ENCODE measurements around the gene BCL2A1. TPM values are rescaled to one million over a fixed set of nuclear protein-coding genes. Genes with fewer than 3 reads are reported as not detected.

Gene BCL2A1
- total and polyA plus RNA-seq, 2 of the 4 experiments (the other 2 are of a cell fraction): 2.3 to 4.5 TPM

- no peak overlapping the region for H4K91ac ChIP-seq (ENCODE audit: insufficient read depth, low read depth, low read length)
- no peaks in the 10 kb centered on the region for H4K20me1 ChIP-seq (ENCODE audit: insufficient read depth, low read length)
- H3K27me3 ChIP-seq (ENCODE audit: control insufficient read depth, insufficient read depth, low read length): no peaks in the 10 kb centered on the region
- H2BK120ac ChIP-seq (ENCODE audit: low read depth, low read length): no peak overlapping the region
- H2AFZ ChIP-seq (replicated peaks; ENCODE audit: low read length, poor library complexity): no peak overlapping the region
- no peaks in the 10 kb centered on the region for H3K79me1 ChIP-seq (ENCODE audit: low read depth in 1 of 2, low read length in 2 of 2)
- no peak overlapping the region for H3K27ac ChIP-seq (ENCODE audit: insufficient read depth, low read length)
- H4K8ac ChIP-seq (ENCODE audit: low read depth in 2 of 2, low read length in 2 of 2): no peak overlapping the region
- no peak overlapping the region for H2BK15ac ChIP-seq (ENCODE audit: low read depth, low read length)
- H4K5ac ChIP-seq (ENCODE audit: low read depth, low read length): no peak overlapping the region
- ChIA-PET CTCF (interaction anchor here (0.6 kb wide), 1 partner anchor 30 kb away, joined by 3 read pairs; no protein-coding TSS in a partner anchor), POLR2A (ENCODE audit: unreplicated experiment) (no interaction called here)
- peaks cover 6% of the 10 kb centered on the region for H3K4me1 ChIP-seq (ENCODE audit: control insufficient read depth, insufficient read depth, low read length)
- intact Hi-C loops (cut with micrococcal nuclease): no loop called here
- no peak overlapping the region for H3K9ac ChIP-seq (ENCODE audit: low read depth, low read length)
- H2AK9ac ChIP-seq (replicated peaks; ENCODE audit: low read depth, low read length, poor library complexity): no peak overlapping the region
- no peak overlapping the region for H3K4me2 ChIP-seq (ENCODE audit: low read depth, low read length)
- no peak overlapping the region for H3K14ac ChIP-seq (replicated peaks; ENCODE audit: low read depth, low read length)
- H3K56ac ChIP-seq (ENCODE audit: extremely low read depth, insufficient read depth, low read length): no peak overlapping the region
- H3K4ac ChIP-seq (ENCODE audit: low read depth, low read length): no peak overlapping the region
- no peak overlapping the region for H3K23ac ChIP-seq (ENCODE audit: low read depth, low read length)
- dilution Hi-C loops (cut with HindIII; ENCODE audit: low sequenced_read_pairs, unreplicated experiment): no loop called here
- no peak overlapping the region for H2BK20ac ChIP-seq (ENCODE audit: low read depth, low read length)
- no peak for DNase-seq
- H3K9me1 ChIP-seq (ENCODE audit: insufficient read depth, low read length): no peaks in the 10 kb centered on the region
- no peak overlapping the region for H2AK5ac ChIP-seq (ENCODE audit: low read depth, low read length)
- ATAC-seq (ENCODE audit: low read depth): no peak
- no TSS peak for BruUV-seq (replicated peaks)
- H3K18ac ChIP-seq (ENCODE audit: low read depth, low read length): no peak overlapping the region
- in situ Hi-C loops (cut with MboI; ENCODE audit: low sequenced_read_pairs): no loop called here
- TF ChIP-seq MAFK (IDR thresholded peaks at IDR 0.05; ENCODE audit: low read depth, low read length) (no peak), MAZ (IDR thresholded peaks at IDR 0.05; ENCODE audit: borderline replicate concordance, low read depth, low read length) (no peak), BHLHE40 (IDR thresholded peaks at IDR 0.05; ENCODE audit: low read depth, low read length) (no peak), NFE2L2 (IDR thresholded peaks at IDR 0.05; ENCODE audit: low read depth, low read length) (no peak), CHD1 (IDR thresholded peaks at IDR 0.05; ENCODE audit: low read depth, low read length) (no peak), MXI1 (IDR thresholded peaks at IDR 0.05; ENCODE audit: borderline replicate concordance, low read depth, low read length) (no peak)
- no peaks in the 10 kb centered on the region for H3K36me3 ChIP-seq (ENCODE audit: control insufficient read depth, insufficient read depth, low read length)
- no peaks in the 10 kb centered on the region for H3K9me3 ChIP-seq (ENCODE audit: control insufficient read depth, insufficient read depth, low read length)
- 93% methylated on average over 2 of the region's 6 CpGs; no CpG with 5 or more reads in 1 of the 2 experiments for WGBS, 2 experiments (ENCODE audit: extremely low coverage in 2 of 2, insufficient read length in 1 of 2)
- no peak overlapping the region for H2BK5ac ChIP-seq (ENCODE audit: low read depth, low read length, poor library complexity, severe bottlenecking)
- H3K4me3 ChIP-seq (ENCODE audit: insufficient read depth, low read depth, low read length): no peak overlapping the region
These were observed 8.8 kb downstream of the BCL2A1 start for GRCh38 chr15:79962178-79962577.

Measured in IMR-90 (cell line).